Brain microvascular endothelial cell (primary cell): Measurements from ENCODE around the gene YPEL1.
"Not testable (repeated sequence)": the region's sequence is repeated elsewhere in the genome, so short reads cannot be mapped to it uniquely, and the experiment has no call there.

ENCODE experiments used
- DNase-seq: peaks from one replicate; pipeline ENCODE4 v3.0.0-alpha.2; 2020
- H3K27ac ChIP-seq: fragments of 250-450 bp; sonication (Bioruptor Pico); 2 replicates; pipeline ENCODE4 v1.5.1; 2020; ENCODE audit warnings: mild to moderate bottlenecking, moderate library complexity
- H3K27me3 ChIP-seq: fragments of 250-450 bp; sonication (Bioruptor Pico); replicated peaks from 2 replicates; pipeline ENCODE4 v1.5.1; 2020; ENCODE audit warnings: mild to moderate bottlenecking
- H3K36me3 ChIP-seq: fragments of 250-450 bp; sonication (Bioruptor Pico); replicated peaks from 2 replicates; pipeline ENCODE4 v1.5.1; 2020; ENCODE audit warnings: mild to moderate bottlenecking
- H3K4me3 ChIP-seq: 2 replicates; pipeline ENCODE4 v1.5.1; 2011; ENCODE audit warnings: low read depth, mild to moderate bottlenecking, control low read depth, low read length, moderate library complexity
- CTCF ChIP-seq: IDR thresholded peaks from 2 replicates; pipeline ENCODE4 v1.5.1; 2011; ENCODE audit warnings: low read depth, mild to moderate bottlenecking, moderate library complexity, low read length, control low read depth, inconsistent platforms; ENCODE audit errors: missing control alignments
- in situ Hi-C: cut with HindIII; loops from 2 replicates; pipeline ENCODE4 v1.10.0; 2017; ENCODE audit warnings: low sequenced_read_pairs, low pct_ligation_motif_present

Gene YPEL1

GRCh38 chr22:21681566-21682370, 53.8 kb downstream of the YPEL1 start:
- DNase-seq = no peak
- no peak for TF ChIP-seq CTCF
- in situ Hi-C loops = no loop called here
- Histone ChIP-seq H3K4me3 (no peak overlapping the region), H3K27me3 (no peaks in the 10 kb centered on the region), H3K27ac (no peak overlapping the region), H3K36me3 (peaks cover 54% of the 10 kb centered on the region)

GRCh38 chr22:21680830-21681565, 54.6 kb downstream of the YPEL1 start:
- Histone ChIP-seq H3K27me3 (no peaks in the 10 kb centered on the region), H3K27ac (no peak overlapping the region), H3K4me3 (no peak overlapping the region), H3K36me3 (peaks cover 47% of the 10 kb centered on the region)
- in situ Hi-C loops = no loop called here
- no peak for DNase-seq
- no peak for TF ChIP-seq CTCF

GRCh38 chr22:21679383-21679782, 56.2 kb downstream of the YPEL1 start:
- in situ Hi-C loops = no loop called here
- H3K36me3 ChIP-seq = peaks cover 51% of the 10 kb centered on the region

GRCh38 chr22:21678842-21679241, 56.8 kb downstream of the YPEL1 start:
- H3K36me3 ChIP-seq = peaks cover 53% of the 10 kb centered on the region
- in situ Hi-C loops, H3K27me3 ChIP-seq, H3K4me3 ChIP-seq, DNase-seq, H3K27ac ChIP-seq: not testable (repeated sequence)

More at GRCh38 chr22:21679383-21679782, 56.2 kb downstream of the YPEL1 start:
- Histone ChIP-seq H3K27me3 (no peaks in the 10 kb centered on the region), H3K4me3 (no peak overlapping the region), H3K27ac (no peak overlapping the region)
- no peak for DNase-seq
- TF ChIP-seq CTCF = no peak

GRCh38 chr22:21677606-21678443, 57.8 kb downstream of the YPEL1 start:
- peaks cover 54% of the 10 kb centered on the region for H3K36me3 ChIP-seq
- no peak overlapping the region for H3K4me3 ChIP-seq

More at GRCh38 chr22:21677606-21678443, 57.8 kb downstream of the YPEL1 start:
- in situ Hi-C loops = no loop called here
- DNase-seq = no peak
- H3K27me3 ChIP-seq = no peaks in the 10 kb centered on the region
- no peak overlapping the region for H3K27ac ChIP-seq
- no peak for TF ChIP-seq CTCF
